GM20000 (cell line): ENCODE measurements around the gene ADAR.

Experiments
- DNase-seq: peaks from one replicate; pipeline ENCODE4 v3.0.0; 2012; ENCODE audit warnings: low spot score
- TF ChIP-seq, protein P1 (sequence below): IDR thresholded peaks from 2 replicates; pipeline ENCODE4 v1.5.1; 2012; ENCODE audit warnings: mild to moderate bottlenecking, control low read depth; ENCODE audit errors: extremely low read depth, missing control alignments

ADAR gene

DNA sequence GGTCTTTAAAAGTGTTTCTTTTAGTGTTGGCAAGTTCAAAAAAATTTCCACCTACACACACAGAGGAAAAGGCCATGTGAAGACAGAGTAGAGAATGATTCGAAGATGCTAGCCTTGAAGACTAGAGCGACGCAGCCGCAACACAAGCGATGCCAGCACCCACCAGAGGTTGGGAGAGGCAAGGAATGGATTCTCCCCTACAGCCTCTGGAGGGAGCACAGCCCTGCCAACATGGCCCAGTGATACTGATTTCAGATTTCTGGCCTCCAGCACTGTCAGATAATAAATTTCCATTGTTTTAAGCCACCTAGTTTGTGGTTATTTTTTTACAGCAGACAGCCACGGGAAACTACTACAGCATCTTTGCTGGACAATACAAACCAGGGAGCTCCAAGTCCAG, 6.9 kb upstream of the ADAR start:
- DNase-seq = no peak
- TF ChIP-seq, protein P1, sequence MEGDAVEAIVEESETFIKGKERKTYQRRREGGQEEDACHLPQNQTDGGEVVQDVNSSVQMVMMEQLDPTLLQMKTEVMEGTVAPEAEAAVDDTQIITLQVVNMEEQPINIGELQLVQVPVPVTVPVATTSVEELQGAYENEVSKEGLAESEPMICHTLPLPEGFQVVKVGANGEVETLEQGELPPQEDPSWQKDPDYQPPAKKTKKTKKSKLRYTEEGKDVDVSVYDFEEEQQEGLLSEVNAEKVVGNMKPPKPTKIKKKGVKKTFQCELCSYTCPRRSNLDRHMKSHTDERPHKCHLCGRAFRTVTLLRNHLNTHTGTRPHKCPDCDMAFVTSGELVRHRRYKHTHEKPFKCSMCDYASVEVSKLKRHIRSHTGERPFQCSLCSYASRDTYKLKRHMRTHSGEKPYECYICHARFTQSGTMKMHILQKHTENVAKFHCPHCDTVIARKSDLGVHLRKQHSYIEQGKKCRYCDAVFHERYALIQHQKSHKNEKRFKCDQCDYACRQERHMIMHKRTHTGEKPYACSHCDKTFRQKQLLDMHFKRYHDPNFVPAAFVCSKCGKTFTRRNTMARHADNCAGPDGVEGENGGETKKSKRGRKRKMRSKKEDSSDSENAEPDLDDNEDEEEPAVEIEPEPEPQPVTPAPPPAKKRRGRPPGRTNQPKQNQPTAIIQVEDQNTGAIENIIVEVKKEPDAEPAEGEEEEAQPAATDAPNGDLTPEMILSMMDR = no peak

DNA sequence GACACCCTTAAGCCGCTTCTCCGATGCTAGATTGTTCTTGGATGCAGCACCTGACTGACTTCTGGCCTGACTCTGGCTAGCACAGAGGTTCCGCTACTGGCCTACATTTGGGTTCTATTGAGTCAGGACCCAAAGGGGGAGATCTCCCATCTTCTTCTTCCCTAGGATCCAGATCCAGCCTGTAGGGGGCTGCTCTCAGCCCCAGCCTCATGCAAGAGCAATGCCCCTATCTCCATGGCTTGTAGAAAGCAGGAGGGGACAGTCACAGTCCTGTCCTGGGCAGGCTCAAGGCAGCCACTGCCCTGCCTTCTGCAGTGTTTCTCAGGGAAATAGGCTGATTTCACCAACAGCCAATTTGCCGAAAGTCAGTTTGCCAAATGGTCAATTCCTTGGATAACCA, 6.3 kb upstream of the ADAR start:
- TF ChIP-seq, protein P1 = no peak
- no peak for DNase-seq

DNA sequence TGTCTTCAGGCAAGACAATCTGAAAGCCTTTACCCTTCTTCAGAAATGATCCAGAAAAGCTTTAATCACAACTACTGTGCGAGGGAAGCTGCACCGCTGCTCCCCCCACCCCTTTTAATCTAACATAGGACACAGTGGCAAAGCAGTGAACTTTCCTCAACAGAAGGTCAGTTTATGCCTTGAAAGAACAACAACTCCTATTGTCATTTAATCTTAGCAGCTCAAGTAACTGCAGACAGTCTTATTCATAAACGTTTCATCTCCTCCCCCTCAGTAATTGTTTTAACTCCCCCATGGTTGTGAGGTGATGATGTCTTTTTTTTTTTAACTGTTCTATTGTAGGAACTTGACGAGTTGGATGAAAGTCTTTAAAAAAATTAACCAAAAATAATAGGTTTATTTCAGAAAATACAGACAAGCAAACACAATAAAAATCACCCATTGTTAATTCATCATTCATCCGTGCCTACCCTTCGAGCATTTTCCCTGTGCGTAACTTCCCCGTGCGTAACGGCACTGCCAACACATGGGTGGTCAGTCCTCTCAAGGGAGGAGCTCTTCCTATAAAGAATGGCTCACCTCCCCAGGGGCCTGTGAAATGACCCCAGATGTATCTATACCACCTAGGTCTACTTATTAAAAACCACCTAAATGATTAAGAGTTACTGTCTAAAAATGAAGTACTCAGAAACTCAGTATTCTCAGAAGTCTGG, 3.3 kb upstream of the ADAR start:
- TF ChIP-seq, protein P1 = no peak
- no peak for DNase-seq

DNA sequence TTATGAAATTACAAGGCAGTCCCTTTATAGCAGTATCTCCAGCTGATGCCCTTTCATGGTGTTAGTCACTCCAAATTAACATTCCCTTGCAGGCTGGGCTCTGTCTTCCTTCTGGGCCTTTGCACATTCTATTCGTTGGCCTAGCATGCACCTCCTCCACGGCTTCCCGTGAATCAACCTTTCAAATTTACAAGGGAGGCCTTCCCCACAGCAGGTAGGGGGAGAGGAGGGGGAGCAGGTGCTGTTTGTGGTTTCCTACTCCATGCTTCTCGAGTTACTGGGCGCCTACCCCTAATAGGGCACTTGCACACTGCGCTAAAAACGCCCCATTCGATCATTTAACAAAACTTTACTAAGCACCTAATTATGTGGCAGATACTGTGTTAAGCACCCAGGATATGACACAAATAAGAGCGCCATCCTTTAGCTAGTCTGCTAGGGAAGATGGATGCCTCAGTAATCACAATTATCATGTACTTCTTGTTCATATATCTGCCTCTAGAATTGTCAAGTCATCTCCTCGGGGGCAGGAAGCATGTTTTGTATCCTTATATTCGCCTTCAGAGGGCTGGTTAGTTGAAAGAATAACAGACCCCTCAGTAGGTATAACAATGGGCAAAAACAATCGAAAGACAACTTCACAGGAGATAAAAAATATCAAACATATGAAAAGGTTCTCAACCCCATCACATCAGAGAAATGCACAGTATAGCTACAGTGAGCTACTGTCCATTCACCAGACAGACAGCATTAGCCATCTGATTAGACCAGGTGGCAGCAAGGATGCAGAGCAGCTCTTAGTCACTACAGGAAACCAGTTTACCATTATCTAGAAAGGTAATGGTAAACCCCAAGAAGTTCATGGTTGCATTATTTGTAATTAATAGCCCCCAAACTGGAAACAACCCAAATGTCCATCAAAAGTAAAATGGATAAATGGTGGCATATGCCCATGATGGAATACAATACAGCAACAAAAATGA, 1.7 kb upstream of the ADAR start:
- no peak for DNase-seq
- TF ChIP-seq, protein P1 = no peak

DNA sequence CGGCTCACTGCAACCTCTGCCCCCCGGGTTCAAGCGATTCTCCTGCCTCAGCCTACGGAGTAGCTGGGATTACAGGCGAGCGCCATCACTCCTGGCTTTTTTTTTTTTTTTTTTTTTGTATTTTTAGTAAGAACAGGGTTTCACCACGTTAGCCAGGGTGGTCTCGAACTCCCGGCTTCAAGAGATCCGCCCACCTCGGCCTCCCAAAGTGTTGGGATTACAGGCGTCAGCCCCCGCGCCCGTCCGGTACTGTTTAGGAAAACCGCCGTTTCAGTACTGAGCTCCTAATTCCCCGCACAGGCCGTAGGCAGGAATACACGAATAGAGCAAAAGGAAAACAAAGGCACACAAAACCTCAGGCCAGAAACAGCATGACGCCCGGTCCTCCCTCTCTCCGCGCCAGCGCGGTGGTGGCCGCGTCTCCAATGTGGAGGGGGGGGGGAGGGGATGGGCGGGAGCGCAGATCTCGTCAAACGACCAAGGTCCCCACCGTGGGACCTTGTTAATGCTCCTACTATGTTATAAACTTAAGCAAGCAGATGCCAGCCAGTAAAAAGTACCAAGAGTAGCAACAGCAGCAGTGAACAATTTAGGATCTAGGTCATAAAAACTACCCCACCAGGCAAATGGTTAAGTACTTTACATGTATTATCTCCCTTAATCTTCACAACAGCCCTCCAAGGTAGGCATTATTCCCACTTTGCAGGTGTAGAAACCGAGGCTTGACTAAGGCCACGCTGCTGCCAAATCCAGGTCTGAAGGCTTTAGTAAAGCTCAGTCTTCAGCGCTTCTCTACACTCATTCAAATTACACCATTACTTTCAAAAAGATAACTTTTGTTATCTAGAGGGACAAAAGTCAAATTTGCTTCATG, 648 bp upstream of the ADAR start:
- TF ChIP-seq, protein P1 = no peak
- DNase-seq = peak; percentile 49

DNA sequence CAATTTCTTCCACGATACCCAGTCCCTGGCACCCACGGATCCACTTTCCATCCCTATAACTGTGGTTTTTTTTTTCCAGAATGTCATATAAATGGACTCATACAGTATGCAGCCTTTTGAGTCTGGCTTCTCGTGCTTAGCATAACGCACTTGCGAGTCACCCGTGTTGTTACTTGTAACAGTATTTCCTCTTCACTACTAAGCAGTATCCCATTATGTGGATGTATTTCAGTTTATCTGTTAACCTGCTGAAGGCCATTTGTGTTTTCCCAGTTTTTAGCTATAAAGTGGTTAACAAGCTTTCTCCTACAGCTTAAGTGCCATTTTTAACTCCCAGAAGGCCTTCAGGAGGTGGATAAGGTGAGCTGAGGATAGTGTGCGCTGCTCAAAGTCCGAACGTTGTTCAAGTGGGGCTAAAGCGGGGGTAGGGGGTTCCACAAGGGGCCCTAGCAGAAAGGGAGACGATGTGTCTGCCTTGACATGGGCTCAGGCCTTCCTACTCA, 829 bp downstream of the ADAR start:
- DNase-seq = no peak
- TF ChIP-seq, protein P1 = no peak
